GM11168 (cell line): ENCODE data around the gene WNT9B.
"Not testable (repeated sequence)": the region's sequence is repeated elsewhere in the genome, so short reads cannot be mapped to it uniquely, and the experiment has no call there.

ENCODE experiments used
- in situ Hi-C: fragments of 300-500 bp; cut with MboI; formaldehyde crosslinking; loops from one replicate; pipeline ENCODE4 v1.12.0; 2022; ENCODE audit warnings: low sequenced_read_pairs; ENCODE audit not compliant: unreplicated experiment

Gene WNT9B

DNA sequence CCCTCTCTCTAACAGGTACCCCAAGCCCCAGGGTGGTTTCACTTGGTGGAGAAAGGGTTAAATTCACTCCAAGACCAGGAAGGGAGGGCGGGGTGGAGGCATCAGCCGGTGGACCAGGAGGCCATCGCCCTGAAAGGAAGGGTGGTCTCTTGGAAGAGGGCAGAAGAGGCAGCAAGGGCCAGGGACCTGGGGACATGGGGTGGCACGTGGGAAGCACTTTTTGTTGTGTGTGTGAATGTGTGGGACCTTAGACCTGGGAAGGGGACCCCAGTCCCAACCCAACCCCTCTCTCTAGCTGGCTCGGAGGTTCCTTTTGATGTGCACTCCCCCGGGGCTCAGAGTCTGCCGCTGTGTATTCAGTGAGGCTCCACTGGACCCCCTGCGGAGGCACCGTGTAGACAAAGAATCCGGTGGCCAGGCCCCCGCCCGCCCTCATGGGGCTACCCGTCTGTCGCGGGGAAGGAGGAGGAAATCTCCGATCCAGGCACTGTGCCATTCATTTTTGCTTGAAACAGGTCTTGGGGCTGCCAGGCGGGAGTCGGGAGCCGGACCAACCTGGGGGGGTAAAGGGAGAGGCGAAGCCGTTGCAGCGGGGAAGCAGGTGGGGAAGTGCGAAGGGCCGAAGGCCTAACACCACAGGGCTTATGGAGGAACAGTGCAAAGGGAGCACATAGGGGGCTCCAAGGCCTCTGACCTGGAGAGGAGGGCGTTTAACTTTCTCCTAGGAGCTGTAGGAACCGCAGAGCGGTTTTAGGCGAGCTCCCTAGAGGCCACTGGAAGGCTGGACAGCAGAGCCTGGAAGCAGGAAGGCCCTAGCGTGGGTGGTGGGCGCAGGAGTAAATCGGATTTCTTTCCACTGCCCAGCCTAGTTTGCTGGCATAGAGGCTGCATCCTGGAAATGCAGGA is 29.6 kb upstream of the WNT9B start:
- in situ Hi-C loops, result no loop called here

DNA sequence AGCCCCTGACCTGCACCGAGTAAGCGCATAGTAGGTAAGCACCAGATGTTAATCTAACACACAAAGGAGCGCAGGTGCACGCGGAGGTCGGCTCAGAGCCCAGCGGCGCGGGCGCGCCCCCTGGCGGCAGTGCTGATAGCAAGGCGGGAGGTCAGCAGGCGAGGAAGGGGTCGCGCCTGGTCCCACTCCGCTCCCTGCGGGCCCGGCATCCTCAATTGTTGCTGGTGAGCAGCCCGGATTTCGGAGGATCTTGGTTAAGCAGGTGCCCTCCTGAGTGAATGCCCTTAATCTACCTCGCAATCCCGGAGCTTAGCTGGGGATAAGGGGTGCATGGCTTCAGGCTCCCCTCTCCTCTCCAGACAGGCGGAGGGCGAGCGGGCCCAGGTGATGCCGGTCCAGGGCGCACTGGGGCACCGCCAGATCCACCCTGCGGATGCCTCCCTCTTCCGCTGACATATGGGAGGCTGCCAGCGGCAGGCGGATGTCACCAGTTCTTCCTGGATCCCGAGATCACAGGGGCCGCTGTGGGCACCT is 28.9 kb upstream of the WNT9B start:
- in situ Hi-C loops, result no loop called here

DNA sequence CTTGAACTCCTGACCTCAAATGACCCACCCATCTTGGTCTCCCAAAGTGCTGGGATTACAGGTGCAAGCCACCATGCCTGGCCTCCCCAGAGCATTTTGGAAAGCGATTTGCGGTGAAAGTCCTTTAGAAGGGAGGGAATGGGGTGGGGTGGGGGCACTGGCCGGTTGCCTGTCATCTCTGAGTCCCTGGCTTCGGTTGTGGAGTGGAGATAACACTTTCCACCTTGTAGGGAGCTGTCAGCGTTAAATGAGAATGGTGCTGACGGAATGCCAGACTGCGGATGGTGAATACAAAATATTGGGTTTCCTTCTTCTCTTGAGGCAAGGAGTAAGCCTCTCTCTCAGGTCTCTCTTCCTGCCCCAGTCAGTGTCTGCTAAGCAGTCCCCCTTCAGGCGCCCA is 27.7 kb upstream of the WNT9B start:
- in situ Hi-C loops, result no loop called here

DNA sequence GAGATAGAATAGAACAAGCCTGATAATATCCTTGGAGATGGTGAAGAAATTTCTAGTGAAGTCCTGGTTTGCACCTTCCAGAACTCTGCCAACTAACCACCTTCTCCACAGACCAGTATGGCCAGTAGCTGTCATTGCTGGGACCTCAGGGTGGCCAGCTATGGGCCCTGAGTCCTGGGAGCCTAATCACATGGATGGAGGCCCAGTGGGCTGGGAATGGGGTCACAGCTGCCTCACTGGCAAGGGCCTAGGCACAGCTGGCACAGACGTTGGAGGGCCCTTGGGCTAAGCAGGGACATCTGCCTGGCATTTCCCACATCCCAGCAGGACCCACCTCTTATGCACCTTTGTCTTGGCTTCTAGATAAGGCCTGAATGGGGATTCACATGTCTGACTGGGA is 25.3 kb upstream of the WNT9B start:
- in situ Hi-C loops, result no loop called here

DNA sequence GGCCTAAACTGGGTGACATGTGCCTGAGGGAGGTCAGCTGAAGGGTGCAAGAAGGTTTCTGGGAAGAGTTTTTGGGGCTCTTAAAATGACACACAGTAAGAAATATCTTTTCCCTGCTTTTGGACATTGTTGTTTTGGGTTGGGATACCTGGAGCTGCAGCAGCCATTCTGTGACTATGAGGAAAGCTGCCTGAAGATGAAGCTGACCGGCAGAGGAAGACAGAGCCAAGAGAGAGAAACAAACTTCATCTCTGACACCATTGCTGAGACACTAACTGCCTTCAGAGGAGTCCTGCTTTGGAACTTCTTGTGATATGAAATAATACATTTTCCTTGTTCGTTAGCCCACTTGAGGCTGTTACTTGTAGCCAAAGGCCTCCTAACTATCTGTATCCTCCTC is 24.1 kb upstream of the WNT9B start:
- in situ Hi-C loops, result no loop called here

DNA sequence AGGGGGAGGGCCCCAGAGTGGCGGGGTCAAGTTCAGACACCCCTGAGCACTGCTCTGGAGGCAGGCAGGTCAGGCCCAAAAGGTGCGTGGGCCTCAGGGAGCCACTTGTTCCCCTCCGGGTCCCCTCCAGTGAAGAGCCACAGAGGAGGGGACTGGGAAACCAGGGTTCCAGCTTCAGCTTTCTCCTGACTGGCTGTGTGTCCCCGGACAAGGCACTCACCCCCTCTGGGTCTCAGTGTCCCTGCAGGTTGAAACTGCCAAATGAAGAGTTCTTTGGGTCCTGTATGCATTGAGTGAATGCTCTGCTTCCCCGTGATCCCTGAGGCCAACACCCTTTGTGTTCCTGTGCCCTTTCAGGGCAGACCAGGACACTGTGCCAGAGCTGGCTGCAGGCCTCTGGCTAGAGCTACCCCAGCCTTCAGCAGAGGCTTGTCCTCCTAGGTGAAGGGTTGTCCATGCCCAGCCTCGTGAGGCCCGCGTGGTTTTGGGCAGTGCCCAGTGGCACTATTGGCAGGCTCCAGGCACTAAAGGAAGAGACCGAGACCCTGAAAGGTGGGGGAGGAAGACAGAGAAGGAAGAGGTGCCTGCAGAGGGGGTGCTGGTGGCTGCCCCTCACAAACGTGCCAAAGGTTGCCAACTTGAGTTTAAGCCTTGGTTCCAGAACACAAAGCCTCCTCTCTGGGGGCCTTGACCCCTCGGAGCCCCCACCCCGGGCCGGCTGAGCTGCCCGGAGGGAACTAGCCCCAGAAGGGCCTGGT is 19.6 kb upstream of the WNT9B start:
- in situ Hi-C loops, result no loop called here

DNA sequence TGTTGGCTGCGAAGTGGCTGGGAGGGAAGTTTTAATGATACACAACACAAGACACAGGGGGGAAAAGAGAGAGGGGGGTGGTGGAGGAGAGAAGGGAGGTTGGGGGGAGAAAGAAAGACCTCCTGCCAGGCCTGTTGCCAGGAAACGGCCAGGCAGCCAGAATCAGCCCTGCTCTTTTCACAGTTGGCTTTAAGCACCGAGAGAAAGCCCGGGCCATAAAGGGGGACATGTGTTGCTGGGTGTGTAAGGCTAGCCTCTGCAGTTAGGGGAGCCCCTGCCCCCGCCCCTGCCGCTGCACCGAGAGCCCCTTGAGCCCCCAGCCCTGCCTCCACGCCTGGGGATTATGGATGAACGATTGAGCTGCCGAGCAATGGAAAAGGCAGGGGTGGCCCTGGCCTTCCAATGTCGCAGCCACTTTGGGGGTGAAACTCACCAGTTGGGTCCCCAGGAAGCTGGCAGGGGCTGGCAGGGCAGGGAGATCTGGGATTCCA is 19.0 kb upstream of the WNT9B start:
- in situ Hi-C loops, result no loop called here

DNA sequence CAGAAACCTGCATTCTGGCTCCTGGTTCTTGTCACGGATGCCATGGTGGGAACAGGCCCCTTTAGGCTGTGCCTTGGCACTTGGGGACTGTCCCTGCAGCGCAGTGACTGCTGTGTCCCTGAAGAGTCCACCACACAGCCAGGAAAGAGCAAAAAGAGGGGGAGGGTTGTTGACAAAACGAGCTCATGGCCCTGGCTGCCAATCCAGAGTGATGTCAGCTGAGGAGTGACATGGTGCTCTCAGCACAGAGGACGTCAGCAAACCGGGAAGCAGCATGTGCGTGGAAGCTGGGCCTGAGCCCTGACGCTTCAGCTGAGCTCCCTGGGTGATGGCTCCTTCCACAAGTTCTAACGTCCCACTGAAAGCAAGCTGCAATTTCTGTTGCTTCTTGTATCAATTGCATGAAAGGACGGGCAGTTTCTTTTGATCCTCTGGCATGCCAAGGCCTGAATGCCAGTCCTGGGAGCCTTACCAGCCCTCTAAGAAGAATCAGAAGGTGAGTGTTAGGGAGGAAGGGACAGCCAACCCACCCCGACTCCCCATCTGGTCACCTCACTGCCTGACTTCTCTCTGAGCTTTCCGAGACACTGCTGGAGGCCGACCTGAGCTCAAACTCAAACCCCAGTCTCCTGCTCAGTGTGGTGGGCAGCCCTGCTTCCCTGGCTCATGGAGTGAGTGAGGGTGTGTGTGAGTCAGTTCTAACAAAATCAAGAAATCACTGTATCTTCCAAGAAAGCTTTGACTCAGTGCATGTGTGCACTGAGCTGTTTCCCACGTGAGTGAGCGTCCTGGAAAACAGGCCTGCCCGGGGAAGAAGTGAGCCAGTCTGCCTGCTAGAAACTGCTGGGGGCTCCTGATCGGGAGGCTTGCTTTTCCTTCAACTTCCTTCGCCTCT is 18.2 kb upstream of the WNT9B start:
- in situ Hi-C loops, result no loop called here

DNA sequence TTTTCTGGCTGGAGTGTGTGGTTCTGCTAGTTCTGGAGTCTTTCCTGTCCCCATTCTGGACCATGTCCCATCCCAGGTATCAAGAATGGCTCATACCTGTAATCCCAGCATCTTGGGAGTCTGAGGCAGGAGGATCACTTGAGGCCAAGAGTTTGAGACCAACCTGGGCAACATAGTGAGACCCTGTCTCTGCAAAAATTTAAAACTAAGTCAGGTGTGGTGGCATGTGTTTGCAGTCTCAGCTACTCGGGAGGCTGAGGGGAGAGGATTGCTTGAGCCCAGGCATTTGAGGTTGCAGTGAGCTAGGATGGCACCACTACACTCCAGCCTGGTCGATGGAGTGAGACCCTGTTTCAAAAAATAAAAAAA is 17.6 kb upstream of the WNT9B start:
- in situ Hi-C loops, result no loop called here

DNA sequence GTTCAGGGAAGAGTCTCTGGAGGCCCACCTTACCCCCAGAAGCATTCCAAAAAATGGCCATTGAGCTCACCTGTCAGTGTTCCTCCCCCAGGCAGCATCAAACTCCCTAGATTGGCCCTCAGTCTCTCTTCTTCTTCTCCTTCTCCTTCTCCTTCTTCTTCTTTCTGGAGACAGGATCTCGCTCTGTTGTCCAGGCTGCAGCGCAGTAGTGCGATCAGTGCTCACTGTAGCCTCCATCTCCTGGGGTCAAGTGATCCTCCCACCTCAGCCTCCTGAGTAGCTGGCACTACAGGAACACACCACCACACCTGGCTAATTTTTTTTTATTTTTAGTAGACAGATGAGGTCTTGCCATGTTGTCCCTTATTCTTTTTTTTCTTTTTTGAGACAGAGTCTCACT is 16.5 kb upstream of the WNT9B start:
- in situ Hi-C loops, result no loop called here

DNA sequence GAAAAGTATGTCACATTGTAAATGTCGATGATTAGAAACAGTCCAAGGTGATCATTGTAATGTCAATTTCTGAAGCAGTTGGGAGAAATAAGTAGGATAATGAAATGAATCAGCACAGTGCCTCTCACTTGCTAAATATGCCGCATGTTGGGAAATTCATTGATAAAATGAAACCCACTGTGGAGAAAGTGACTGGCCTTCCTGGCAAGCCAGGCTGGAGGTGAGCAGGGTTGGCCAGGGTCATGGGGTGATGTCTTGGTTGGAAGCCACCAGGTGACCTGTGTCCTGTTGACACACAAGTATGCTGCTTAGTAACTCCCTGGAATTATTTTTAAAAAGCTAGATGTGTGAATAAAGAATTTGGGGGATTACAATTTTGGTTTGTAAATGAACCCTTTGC is 14.9 kb upstream of the WNT9B start:
- in situ Hi-C loops, result no loop called here

DNA sequence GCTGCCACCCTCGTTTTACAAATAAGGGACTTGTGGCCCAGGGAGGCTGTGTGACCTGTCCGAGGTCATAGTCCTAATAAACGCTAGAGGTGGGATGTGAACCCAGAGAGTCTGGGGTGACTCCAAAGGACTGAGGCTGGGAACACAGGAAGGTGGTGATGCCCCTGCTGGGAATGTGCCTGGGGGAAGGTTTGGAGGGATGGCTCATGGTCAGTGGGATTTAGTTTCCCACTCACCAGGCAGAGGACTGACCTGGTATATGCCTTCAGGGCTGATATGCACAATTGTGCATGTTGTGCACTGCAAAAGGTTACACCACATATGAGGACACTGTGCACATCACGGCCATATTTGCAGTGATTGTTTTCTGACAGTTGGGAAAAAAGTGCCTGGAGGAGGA is 13.9 kb upstream of the WNT9B start:
- in situ Hi-C loops, result no loop called here

DNA sequence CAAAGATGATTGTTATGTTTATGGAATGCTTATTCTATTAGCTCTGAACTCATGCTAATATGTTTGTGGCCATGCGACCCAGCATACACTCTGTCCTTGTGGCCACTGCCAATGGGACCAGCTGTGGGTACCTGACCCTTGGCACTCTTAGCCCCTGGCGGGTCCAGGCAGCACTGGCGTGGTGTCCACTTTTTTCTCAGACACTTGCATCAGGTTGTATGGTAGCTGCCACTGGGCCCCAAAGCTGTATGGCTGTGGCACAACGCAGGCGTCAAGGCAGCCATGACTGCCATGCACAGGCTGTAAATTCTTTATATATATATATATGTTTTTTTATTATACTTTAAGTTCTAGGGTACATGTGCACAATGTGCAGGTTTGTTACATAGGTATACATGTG is 12.2 kb upstream of the WNT9B start:
- in situ Hi-C loops, result no loop called here

DNA sequence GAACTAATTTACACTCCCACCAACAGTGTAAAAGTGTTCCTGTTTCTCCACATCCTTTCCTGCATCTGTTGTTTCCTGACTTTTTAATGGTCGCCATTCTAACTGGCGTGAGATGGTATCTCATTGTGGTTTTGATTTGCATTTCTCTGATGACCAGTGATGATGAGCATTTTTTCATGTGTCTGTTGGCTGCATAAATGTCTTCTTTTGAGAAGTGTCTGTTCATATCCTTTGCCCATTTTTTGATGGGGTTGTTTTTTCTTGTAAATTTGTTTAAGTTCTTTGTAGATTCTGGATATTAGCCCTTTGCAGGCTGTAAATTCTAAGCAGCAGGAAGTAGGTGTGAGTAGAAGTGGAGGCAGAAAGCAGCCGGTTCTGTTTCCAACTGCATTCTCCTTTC is 10.8 kb upstream of the WNT9B start:
- in situ Hi-C loops, result not testable (repeated sequence)

DNA sequence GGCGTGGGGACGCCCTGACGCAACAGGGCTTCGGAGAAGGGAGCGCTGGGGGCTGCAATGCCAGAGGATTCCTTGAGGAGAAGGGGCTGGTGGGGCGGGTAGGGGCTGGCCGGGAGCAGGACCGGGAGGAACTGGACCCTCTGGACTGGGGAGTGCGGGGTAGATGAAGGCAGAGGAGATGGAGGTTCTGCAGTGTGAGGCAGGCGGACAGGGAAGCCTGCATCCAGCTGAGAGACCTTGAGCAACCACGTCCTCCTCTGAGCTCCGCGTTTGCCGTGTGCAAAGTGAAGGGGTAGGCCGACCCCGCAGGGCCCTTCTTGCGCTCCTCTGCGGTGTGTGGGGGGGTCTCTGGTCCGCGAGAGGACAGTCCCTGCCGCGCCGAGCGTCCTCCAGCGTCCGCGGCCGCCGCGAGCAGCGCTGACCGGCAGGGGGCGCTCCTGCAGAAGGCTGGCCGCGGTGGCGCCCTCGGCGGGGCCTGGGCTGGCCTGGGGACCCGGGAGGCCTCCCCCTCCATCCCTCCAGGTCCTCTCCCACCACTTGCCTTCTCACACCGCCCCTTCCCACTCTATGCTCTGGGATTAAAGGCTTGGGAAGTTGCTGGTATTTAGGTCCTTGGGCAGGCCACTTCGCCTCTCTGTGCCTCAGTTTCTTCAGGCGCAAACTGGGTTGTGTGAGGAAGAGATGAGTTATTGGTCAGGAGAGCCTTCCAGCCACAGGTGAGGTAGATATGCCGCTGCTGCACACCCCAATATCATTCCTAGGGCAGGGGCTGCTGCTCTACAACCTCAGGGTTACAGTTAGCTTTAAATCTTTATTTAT is 9.6 kb upstream of the WNT9B start:
- in situ Hi-C loops, result no loop called here

DNA sequence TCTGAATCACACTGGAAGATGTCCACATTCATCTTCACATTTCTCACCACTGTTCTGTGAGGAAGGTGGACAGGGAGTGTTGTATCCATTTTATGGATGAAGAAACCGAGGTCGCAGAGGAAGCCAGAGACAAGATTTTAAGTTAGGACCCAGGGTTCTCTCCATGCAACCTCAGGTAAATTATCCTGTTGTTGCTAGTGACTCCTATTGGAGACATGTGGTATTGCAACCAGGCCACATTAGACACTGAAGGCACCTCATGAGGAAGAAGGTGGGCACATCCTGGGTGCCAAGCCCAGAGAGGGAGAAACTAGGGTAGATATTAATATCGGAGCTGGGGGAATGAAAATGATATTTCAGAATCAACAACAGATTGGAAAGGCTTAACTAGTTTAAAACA is 8.5 kb upstream of the WNT9B start:
- in situ Hi-C loops, result no loop called here

DNA sequence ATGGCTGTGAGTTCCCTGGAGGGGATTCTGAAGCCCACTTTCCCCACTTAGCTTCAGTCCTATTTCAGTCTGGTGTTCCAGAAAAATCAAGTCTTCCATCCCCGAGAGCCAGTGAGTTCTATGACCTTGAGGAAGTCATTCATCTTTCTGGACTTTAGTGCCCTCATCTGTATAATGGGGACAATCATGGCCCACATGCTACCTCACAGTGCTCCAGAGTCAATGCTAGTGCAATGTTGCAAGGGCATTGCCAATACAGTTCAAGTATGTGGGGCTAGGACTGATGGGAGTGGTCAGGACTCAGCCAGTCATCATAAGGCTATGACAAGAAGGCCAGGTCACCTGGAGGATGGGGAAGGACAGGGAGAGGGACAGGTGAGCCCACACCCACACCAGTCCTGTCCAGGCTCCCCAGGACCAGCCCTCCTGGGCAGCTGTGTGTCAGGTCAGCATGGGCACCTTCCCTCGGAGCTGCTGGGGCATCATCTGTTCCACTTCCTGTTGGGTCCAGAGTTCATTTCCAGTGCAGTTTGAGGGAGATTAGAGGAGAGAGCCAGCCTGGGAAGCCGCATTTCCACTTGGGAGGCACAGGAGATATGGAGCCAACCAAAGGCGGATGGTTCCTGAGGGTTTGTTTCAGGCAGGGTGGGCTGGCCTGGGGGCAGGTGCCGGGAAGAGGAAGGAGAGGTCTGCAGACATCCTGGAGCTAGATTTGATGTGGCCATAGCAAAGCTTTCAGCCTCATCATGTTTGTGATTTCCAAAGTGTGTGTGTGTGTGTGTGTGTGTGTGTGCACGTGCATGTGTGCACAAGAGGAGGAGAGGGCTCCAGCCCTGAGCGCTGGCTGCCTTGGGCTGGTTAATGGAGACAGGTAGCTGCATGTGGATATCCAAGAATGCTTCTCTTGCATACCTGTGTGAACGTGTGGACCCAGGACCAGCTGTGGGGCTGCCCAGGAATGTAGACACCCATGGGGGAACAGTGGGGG is 3.9 kb upstream of the WNT9B start:
- in situ Hi-C loops, result no loop called here

DNA sequence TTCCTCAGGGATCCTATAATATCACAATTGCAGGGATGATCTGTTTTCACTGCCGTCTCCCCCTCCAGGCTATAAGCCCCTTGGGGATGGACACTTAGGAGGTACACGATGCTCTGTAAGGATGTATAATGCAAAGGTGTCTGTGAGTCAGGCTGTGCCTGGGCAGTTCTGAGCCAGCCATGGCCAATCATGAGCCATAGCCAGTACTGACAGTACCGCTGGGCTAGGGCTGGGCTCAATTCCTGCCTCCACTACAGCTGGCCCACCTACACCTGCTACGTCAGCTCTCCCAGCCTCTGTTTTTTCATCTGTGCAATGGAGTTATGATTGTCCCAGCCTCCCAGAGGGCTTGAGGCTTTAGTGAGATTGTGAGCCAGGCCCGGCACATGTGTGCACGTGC is 2.8 kb upstream of the WNT9B start:
- in situ Hi-C loops, result no loop called here
